Stimulated activated CD8-positive, alpha-beta memory T cell treated with anti-CD3 and anti-CD28 coated beads, Interleukin-7, amount 100 ng/mL, for 1 hour (primary cell): ENCODE data around the gene APOL2.
"Not testable (repeated sequence)": the region's sequence is repeated elsewhere in the genome, so short reads cannot be mapped to it uniquely, and the experiment has no call there.

Experiments used
- DNase-seq, 2 donors: peaks; one replicate each; pipeline ENCODE4 v3.0.0-alpha.2; 2020; ENCODE audit warnings: low read depth in 2 of 2

APOL2 gene

GRCh38 chr22:36221799-36222751, 17.3 kb downstream of the APOL2 start:
- DNase-seq: peak in 1 of 2 donors; percentile 34

DNA sequence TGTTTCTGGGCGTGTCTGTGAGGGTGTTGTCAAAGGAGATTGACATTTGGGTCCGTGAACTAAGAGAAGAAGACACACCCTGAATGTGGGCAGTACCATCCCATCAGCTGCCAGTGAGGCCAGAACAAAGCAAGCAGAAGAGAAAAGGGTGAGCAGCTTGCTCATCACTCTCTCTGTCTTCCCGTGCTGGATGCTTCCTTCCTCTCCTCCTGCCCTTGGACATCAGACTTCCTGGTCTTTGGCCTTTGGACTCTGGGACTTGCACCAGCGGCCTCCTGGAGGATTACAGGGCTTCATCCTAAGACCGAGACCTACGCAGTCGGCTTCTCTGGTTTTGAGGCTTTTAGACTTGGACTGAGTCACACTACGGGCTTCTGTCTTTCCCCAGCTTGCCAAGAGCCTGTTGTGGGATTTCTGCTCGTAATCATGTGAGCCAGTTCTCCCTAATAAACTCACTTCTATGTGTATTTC, 18.8 kb downstream of the APOL2 start:
- no peak for DNase-seq

DNA sequence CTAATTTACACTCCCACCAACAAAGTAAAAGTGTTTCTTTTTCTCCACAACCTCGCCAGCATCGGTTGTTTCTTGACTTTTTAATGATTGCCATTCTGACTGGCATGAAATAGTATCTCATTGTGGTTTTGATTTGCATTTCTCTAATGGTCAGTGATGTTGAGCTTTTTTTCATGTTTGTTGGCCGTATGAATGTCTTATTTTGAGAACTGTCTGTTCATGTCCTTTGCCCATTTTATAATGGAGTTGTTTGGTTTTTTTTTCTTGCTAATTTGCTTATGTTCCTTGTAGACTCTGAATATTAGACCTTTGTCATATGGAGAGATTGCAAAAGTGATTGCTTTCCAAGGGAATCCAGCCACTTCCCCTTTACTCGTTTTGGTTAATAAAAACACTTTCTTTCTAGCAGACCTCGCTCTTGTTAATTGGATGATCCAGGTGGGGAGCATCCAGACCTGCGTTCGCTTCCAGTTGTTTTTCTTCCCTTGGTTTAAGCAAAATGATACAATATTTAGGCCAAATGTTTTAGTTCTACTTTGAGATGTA, 20.6 kb downstream of the APOL2 start:
- no peak for DNase-seq

DNA sequence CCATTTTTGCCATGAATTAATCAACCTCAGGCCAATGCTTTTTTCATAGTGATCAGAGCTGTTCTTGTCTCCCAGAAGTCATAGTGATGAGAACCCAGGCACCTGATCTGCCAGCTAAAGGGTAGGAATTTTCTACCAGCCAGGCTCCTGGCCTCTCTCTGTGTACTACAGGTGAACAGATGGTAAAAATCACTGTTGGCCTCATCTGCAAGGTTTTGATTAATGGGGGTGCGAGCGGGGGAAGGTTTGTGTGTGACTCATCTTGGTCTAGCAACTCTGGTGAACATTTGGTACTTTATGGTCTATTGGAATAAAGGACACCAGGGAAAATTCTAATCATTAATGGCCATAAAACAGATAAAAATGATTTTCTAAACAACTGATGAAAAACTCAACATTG, 23.3 kb downstream of the APOL2 start:
- DNase-seq: no peak

GRCh38 chr22:36213586-36213985, 25.7 kb downstream of the APOL2 start:
- no peak for DNase-seq

DNA sequence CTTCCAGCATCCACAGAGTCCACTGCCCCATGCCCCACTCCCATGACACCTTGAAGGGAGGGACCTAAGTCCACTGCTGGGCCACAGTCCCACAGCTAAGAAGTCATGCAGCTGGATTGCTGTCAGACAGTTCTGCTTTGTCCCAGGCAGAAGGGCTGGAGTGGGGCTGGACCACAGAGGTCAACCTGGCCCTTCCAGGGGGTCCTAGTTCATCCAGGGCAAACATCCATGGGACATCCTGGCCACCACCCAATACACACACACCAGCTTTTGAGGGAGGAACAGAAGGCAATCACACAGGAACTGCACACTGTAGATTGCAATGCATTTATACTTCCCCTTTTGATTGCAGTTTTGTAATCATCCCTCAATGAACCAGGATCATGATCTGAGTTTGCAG, 26.4 kb downstream of the APOL2 start:
- no peak for DNase-seq

GRCh38 chr22:36211237-36211861, 28.0 kb downstream of the APOL2 start:
- DNase-seq: no peak

GRCh38 chr22:36210224-36210623, 29.1 kb downstream of the APOL2 start:
- DNase-seq: no peak

DNA sequence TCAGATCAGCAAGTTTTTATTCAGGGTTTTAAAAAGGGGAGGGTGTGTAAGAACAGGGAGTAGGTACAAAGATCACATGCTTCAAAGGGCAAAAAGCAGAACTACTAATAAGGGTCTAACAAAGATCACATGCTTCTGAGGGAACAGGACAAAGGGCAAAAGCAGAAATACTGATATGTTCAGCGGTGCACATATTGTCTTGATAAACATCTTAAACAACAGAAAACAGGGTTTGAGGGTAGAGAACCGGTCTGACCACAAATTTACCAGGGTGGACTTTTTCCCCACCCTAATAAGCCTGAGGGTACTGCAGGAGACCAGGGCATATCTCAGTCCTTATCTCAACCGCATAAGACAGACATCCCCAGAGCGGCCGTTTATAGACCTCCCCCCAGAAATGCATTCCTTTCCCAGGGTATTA, 29.8 kb downstream of the APOL2 start:
- DNase-seq: not testable (repeated sequence)

GRCh38 chr22:36208914-36209313, 30.4 kb downstream of the APOL2 start:
- DNase-seq: no peak

GRCh38 chr22:36208162-36208765, 31.1 kb downstream of the APOL2 start:
- DNase-seq: no peak

- no peak for DNase-seq
These were observed 33.1 kb downstream of the APOL2 start for GRCh38 chr22:36206255-36206654.

GRCh38 chr22:36205573-36205972, 33.8 kb downstream of the APOL2 start:
- not testable (repeated sequence) for DNase-seq

DNA sequence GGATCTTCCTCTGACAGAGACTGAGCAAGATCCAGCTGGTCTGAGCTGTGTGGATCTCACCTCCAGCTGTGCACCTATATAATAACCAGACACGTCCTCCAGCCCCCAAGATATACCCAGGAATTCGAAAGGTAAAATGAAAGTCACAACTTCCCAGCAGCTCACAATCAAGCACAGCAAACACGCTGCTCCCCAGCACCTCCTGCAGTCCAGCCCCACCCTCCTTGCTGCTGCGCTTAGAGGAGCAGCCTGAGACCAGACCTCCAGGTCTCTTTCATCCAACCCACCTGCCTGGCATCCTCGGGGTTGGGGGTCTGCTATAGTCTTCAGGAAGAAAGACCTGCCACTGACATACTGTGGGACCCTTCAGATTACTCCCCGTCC, 34.7 kb downstream of the APOL2 start:
- DNase-seq: no peak

GRCh38 chr22:36204001-36204631, 35.2 kb downstream of the APOL2 start:
- no peak for DNase-seq

DNA sequence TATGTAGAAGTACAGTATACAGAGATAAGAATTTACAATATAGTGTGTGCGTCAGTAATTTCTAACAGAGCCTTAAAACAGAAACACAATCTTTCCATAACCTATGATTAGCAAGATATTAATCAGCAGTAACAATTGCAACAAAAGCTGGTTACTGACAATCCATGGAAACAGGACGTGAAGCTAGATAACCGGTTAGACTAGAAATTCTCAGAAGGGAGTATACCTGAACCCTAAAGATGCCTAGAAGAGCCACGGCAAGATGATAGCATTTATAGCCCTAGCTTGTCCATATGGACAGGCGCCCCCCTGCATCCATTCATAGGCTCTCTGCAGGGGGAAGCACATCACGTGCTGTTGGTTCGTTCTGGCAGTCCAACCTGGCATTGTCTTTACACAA, 35.9 kb downstream of the APOL2 start:
- not testable (repeated sequence) for DNase-seq

DNA sequence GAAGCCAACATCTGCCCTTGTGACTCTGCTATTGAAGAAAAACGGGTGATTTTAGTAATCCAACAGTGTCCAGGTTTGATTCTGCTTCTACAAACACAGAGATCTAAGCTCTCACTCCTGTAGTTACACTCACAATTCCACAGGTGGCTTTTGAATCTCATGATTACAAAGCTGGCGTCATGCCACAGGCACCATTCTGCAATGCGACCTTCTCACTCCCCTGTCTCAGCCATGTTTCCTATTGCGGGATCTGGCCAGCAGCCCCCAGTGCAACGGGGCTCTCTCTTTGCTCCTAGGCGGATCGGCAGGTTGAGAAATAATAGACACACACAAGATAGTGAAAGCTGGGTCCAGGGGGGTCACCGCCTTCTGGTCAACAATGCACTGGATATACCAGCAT, 36.4 kb downstream of the APOL2 start:
- DNase-seq: not testable (repeated sequence)

DNA sequence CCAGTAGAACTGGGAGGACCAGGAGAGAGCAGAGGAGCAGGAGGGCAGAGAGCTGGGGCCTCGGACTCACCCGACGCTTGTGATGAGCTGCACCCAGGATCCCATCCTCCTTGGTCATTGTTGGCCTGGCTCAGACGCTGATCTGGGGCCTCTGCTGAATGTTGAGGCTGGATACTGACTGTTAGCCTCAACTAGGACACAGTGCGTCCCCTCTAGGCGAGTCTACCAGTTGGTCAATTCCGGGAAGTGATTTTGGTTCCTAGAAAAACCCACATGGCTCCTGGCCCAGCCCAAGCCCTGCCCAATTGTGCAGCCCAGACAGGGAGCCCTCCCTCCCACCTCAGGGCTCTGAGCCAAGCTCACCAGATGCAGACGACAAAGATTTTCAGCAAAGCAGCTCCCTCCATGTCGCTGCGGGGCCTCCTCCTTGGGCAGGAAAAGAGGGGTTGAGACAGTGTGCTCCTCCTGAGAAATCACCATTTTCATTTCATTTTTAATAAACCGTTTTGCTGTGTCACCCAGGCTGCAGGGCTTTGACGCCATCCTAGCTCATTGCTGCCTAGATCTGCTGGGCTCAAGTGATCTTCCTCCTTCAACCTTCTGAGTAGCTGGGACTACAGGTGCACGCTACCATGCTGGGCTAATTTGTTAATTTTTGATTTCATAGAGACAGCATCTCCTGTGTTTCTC, 37.6 kb downstream of the APOL2 start, which contains the start of gene APOL4:
Gene APOL4, minus strand, starts transcription at position 180 of the 690 bp plus-strand sequence. Its CDS starts 75 bp downstream, at position 105.
- DNase-seq: no peak

GRCh38 chr22:36201025-36201424, 38.3 kb downstream of the APOL2 start:
- not testable (repeated sequence) for DNase-seq

DNA sequence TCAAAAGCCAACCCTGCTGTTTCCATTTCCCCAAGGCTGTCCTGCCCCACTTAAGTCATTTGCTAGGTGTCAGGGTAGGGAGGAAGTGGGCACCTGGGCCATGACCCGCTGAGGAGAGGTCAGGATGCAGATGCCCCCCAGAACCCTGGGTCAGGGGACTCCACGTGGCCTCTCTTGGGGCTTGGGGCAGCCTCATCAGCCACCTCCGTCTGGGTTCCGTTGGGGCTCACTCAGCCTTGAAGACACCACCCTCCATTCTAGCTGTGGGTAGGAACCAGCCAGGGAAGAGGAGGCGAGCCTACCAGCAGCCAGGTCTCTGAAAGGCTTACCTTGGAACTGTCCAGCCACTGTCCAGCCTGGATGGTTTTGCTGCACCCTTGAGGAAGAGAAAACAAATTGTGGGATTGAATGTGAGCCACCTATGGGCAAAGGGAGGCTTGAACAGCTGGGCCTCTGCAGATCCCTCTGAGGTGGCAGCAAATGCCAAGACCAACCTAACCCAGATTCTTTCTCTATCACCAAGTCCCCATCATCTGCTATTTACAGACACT, 40.3 kb downstream of the APOL2 start:
- no peak for DNase-seq

- DNase-seq: no peak
These were observed 40.8 kb downstream of the APOL2 start for GRCh38 chr22:36198536-36198935.
